Keratinocyte (primary cell): ENCODE data around the gene ITGAX. TPM values are rescaled to one million over a fixed set of nuclear protein-coding genes. Genes with fewer than 3 reads are reported as not detected.

Experiments
- DNase-seq: peaks from one replicate; pipeline ENCODE4 v3.0.0-alpha.2; 2011; ENCODE audit warnings: low read depth, missing footprints, low spot score
- FAIRE-seq: peaks from 2 replicates; lab custom pipeline; 2011; peaks lifted over from hg19 to GRCh38; lab: Jason Lieb, UNC
- H2AFZ ChIP-seq: 2 replicates; pipeline ENCODE4 v1.6.0; 2012; ENCODE audit warnings: low read length, control low read depth, inconsistent platforms; ENCODE audit not compliant: control insufficient read depth
- H3K27ac ChIP-seq: 2 replicates; pipeline ENCODE4 v1.5.1; 2011; ENCODE audit warnings: low read length; ENCODE audit not compliant: control insufficient read depth, insufficient read depth
- H3K27me3 ChIP-seq: 3 replicates; pipeline ENCODE4 v1.6.0; 2011; ENCODE audit warnings: low read length; ENCODE audit not compliant: control insufficient read depth, insufficient read depth; ENCODE audit errors: extremely low read depth
- H3K36me3 ChIP-seq, 2 experiments: 2 replicates in 1 of 2; 3 replicates in 1 of 2; pipeline ENCODE4 v1.5.1; 2011; ENCODE audit warnings: low read length in 2 of 2, mild to moderate bottlenecking in 1 of 2; ENCODE audit not compliant: control insufficient read depth in 2 of 2, insufficient read depth in 2 of 2; ENCODE audit errors: extremely low read depth in 1 of 2
- H3K4me1 ChIP-seq: 3 replicates; pipeline ENCODE4 v1.5.1; 2011; ENCODE audit warnings: low read length; ENCODE audit not compliant: control insufficient read depth, insufficient read depth; ENCODE audit errors: extremely low read depth
- H3K4me2 ChIP-seq: 3 replicates; pipeline ENCODE4 v1.6.0; 2011; ENCODE audit warnings: low read depth, low read length; ENCODE audit not compliant: control insufficient read depth, insufficient read depth; ENCODE audit errors: extremely low read depth
- H3K4me3 ChIP-seq, 3 experiments: fragments of 200-600 bp in 1 of 3; sonication (generic) in 1 of 3; 2 replicates in 2 of 3; 3 replicates in 1 of 3; pipeline ENCODE4 v1.5.1; 2011 to 2016; ENCODE audit warnings: low read length in 3 of 3, mild to moderate bottlenecking in 3 of 3, control low read depth in 2 of 3, inconsistent platforms in 1 of 3, low read depth in 1 of 3, mixed read lengths in 1 of 3, mixed run types in 1 of 3, moderate library complexity in 1 of 3; ENCODE audit not compliant: control insufficient read depth in 2 of 3, insufficient read depth in 2 of 3; ENCODE audit errors: extremely low read depth in 1 of 3
- H3K79me2 ChIP-seq: 2 replicates; pipeline ENCODE4 v1.6.0; 2012; ENCODE audit warnings: low read length; ENCODE audit not compliant: control insufficient read depth, insufficient read depth
- H3K9ac ChIP-seq: 3 replicates; pipeline ENCODE4 v1.6.0; 2011; ENCODE audit warnings: low read length; ENCODE audit not compliant: control insufficient read depth, insufficient read depth; ENCODE audit errors: extremely low read depth
- H3K9me1 ChIP-seq: 3 replicates; pipeline ENCODE4 v1.6.0; 2011; ENCODE audit warnings: low read length; ENCODE audit not compliant: control insufficient read depth, insufficient read depth; ENCODE audit errors: extremely low read depth
- H3K9me3 ChIP-seq: 2 replicates; pipeline ENCODE4 v1.5.1; 2012; ENCODE audit warnings: low read depth, low read length; ENCODE audit not compliant: control insufficient read depth
- H4K20me1 ChIP-seq: 3 replicates; pipeline ENCODE4 v1.6.0; 2011; ENCODE audit warnings: low read length; ENCODE audit not compliant: control insufficient read depth, insufficient read depth; ENCODE audit errors: extremely low read depth
- CTCF ChIP-seq, 3 experiments: IDR thresholded peaks in 1 of 3; conservative IDR thresholded peaks in 1 of 3; optimal IDR thresholded peaks in 1 of 3; 2 replicates in 2 of 3; 3 replicates in 1 of 3; pipeline versions ENCODE3 to v1.5.1; 2011; ENCODE audit warnings: low read length in 3 of 3, mild to moderate bottlenecking in 3 of 3, moderate library complexity in 2 of 3, control low read depth in 1 of 3, inconsistent platforms in 1 of 3; ENCODE audit not compliant: insufficient read depth in 2 of 3; ENCODE audit errors: extremely low read depth in 1 of 3
- EZH2 ChIP-seq: IDR thresholded peaks from one replicate; pipeline ENCODE4 v1.6.1; 2012; ENCODE audit warnings: inconsistent platforms, mild to moderate bottlenecking, low read length, moderate library complexity
- dilution Hi-C: fragments of 300-500 bp; cut with MboI; formaldehyde crosslinking; loops from one replicate; pipeline ENCODE4 v1.7.0; 2020; ENCODE audit warnings: low sequenced_read_pairs; ENCODE audit not compliant: extremely low pct_ligation_motif_present
- polyA plus RNA-seq, 5 experiments: library from polyadenylated mRNA; depleted of rRNA in 3 of 5; stranded (reverse) in 3 of 5; stranded (forward) in 1 of 5; unstranded in 1 of 5; fragments of >200 nt; gene quantifications; 1 replicate in 1 of 5; 2 replicates in 3 of 5; 3 replicates in 1 of 5; pipeline versions ENCODE4 v1.2.1 to v1.2.3, GENCODE V29; 2011 to 2012; ENCODE audit warnings: missing spikeins in 2 of 5, low read depth in 1 of 5, low replicate concordance in 1 of 5

The ITGAX gene
- polyA plus RNA-seq, 1 donor (not counting 4 experiments of a cell fraction or from before 2014, with no cell fraction given) = 0.04 TPM

DNA sequence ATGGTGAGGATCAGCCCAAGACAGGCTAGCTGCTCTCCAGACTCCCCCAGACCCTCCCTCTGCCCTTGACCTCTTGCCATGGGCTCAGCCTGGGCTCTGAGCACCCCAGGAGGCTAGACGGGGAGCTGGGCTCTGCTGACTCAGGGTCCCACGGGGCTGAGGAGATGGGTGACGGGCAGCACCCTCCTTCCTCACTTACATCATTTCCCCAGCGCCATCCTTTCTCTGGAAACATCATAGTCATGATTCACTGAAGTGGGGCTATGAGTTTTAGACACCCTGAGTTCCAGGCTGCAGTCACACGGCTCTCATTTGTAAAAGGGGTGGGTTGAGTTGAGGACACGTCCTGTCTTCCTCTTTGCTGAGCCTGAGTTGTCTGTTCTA, 3.0 kb upstream of the ITGAX start:
- H3K27ac ChIP-seq = no peak overlapping the region
- H3K9ac ChIP-seq = no peak overlapping the region
- FAIRE-seq (no peak), DNase-seq (no peak)
- no peak overlapping the region for H2AFZ ChIP-seq
- H3K4me3 ChIP-seq = no peak overlapping the region
- no peaks in the 10 kb centered on the region for H3K36me3 ChIP-seq
- dilution Hi-C loops = no loop called here
- no peaks in the 10 kb centered on the region for H3K9me3 ChIP-seq
- no peaks in the 10 kb centered on the region for H4K20me1 ChIP-seq
- H3K27me3 ChIP-seq = no peaks in the 10 kb centered on the region
- TF ChIP-seq EZH2 (no peak), CTCF (optimal IDR thresholded peaks at IDR 0.05 in 1 of 3, IDR thresholded peaks at IDR 0.05 in 1 of 3, conservative IDR thresholded peaks at IDR 0.05 in 1 of 3; ENCODE audit: extremely low read depth in 1 of 3, insufficient read depth in 2 of 3, low read length in 3 of 3) (no peak)
- H3K79me2 ChIP-seq = no peaks in the 10 kb centered on the region
- H3K4me2 ChIP-seq = no peak overlapping the region
- H3K9me1 ChIP-seq = no peaks in the 10 kb centered on the region
- no peaks in the 10 kb centered on the region for H3K4me1 ChIP-seq

GRCh38 chr16:31352376-31353115, 2.4 kb upstream of the ITGAX start:
- H3K79me2 ChIP-seq = no peaks in the 10 kb centered on the region
- no peaks in the 10 kb centered on the region for H3K9me1 ChIP-seq
- H3K27me3 ChIP-seq = no peaks in the 10 kb centered on the region
- H3K4me1 ChIP-seq = no peaks in the 10 kb centered on the region
- FAIRE-seq (no peak), DNase-seq (no peak)
- H3K4me2 ChIP-seq = no peak overlapping the region
- H4K20me1 ChIP-seq = no peaks in the 10 kb centered on the region
- no peak overlapping the region for H3K9ac ChIP-seq
- no peak for TF ChIP-seq EZH2
- no peak for TF ChIP-seq CTCF (optimal IDR thresholded peaks at IDR 0.05 in 1 of 3, IDR thresholded peaks at IDR 0.05 in 1 of 3, conservative IDR thresholded peaks at IDR 0.05 in 1 of 3; ENCODE audit: extremely low read depth in 1 of 3, insufficient read depth in 2 of 3, low read length in 3 of 3)
- no peak overlapping the region for H3K4me3 ChIP-seq
- dilution Hi-C loops = no loop called here
- no peak overlapping the region for H2AFZ ChIP-seq
- no peaks in the 10 kb centered on the region for H3K9me3 ChIP-seq
- H3K27ac ChIP-seq = no peak overlapping the region
- H3K36me3 ChIP-seq = no peaks in the 10 kb centered on the region
